Astrocyte (in vitro differentiated cells and primary cell): ENCODE results near the gene SPDEF. TPM values are rescaled to one million over a fixed set of nuclear protein-coding genes. Genes with fewer than 3 reads are reported as not detected.

Experiments used
- DNase-seq: peaks from one replicate; pipeline ENCODE4 v3.0.0-alpha.2; 2010; ENCODE audit warnings: low read depth
- FAIRE-seq: peaks from 2 replicates; lab custom pipeline; 2011; peaks lifted over from hg19 to GRCh38; lab: Jason Lieb, UNC
- H2AFZ ChIP-seq: 2 replicates; pipeline ENCODE4 v1.6.0; 2012; ENCODE audit warnings: low read depth, low read length, inconsistent platforms
- H3K27ac ChIP-seq: 2 replicates; pipeline ENCODE4 v1.5.1; 2011; ENCODE audit warnings: low read depth, low read length, inconsistent platforms
- H3K27me3 ChIP-seq: 2 replicates; pipeline ENCODE4 v1.6.0; 2011; ENCODE audit warnings: low read length, inconsistent platforms; ENCODE audit not compliant: insufficient read depth
- H3K36me3 ChIP-seq: 2 replicates; pipeline ENCODE4 v1.5.1; 2011; ENCODE audit warnings: low read length, inconsistent platforms; ENCODE audit not compliant: insufficient read depth
- H3K4me1 ChIP-seq: 2 replicates; pipeline ENCODE4 v1.5.1; 2011; ENCODE audit warnings: low read length, inconsistent platforms; ENCODE audit not compliant: insufficient read depth
- H3K4me2 ChIP-seq: 2 replicates; pipeline ENCODE4 v1.6.0; 2012; ENCODE audit warnings: low read length, inconsistent platforms
- H3K4me3 ChIP-seq: 2 replicates; pipeline ENCODE4 v1.5.1; 2011; ENCODE audit warnings: low read depth, mild to moderate bottlenecking, low read length, inconsistent platforms; ENCODE audit not compliant: insufficient read depth
- H3K79me2 ChIP-seq: 2 replicates; pipeline ENCODE4 v1.6.0; 2012; ENCODE audit warnings: mild to moderate bottlenecking, low read length, inconsistent platforms; ENCODE audit not compliant: insufficient read depth
- H3K9ac ChIP-seq: 2 replicates; pipeline ENCODE4 v1.6.0; 2012; ENCODE audit warnings: mild to moderate bottlenecking, low read length, inconsistent platforms
- H3K9me3 ChIP-seq: 2 replicates; pipeline ENCODE4 v1.5.1; 2012; ENCODE audit warnings: low read depth, mild to moderate bottlenecking, low read length, inconsistent platforms; ENCODE audit not compliant: insufficient read depth
- H4K20me1 ChIP-seq: 2 replicates; pipeline ENCODE4 v1.6.0; 2012; ENCODE audit warnings: low read length, inconsistent platforms; ENCODE audit not compliant: insufficient read depth
- H3K27ac Mint-ChIP-seq: one replicate; pipeline ENCODE4 v1.8.0; 2021; ENCODE audit warnings: mild to moderate bottlenecking, mixed read lengths; ENCODE audit not compliant: unreplicated experiment
- H3K27me3 Mint-ChIP-seq: one replicate; pipeline ENCODE4 v1.8.0; 2021; ENCODE audit warnings: low read depth, mixed read lengths; ENCODE audit not compliant: unreplicated experiment
- H3K36me3 Mint-ChIP-seq: one replicate; pipeline ENCODE4 v1.8.0; 2021; ENCODE audit warnings: low read depth, mixed read lengths; ENCODE audit not compliant: unreplicated experiment
- H3K4me1 Mint-ChIP-seq: one replicate; pipeline ENCODE4 v1.8.0; 2021; ENCODE audit warnings: low read depth, mixed read lengths; ENCODE audit not compliant: unreplicated experiment
- H3K4me3 Mint-ChIP-seq: one replicate; pipeline ENCODE4 v1.8.0; 2021; ENCODE audit warnings: mild to moderate bottlenecking, moderate library complexity, mixed read lengths; ENCODE audit not compliant: unreplicated experiment
- H3K9me3 Mint-ChIP-seq: one replicate; pipeline ENCODE4 v1.8.0; 2021; ENCODE audit warnings: mild to moderate bottlenecking, mixed read lengths; ENCODE audit not compliant: unreplicated experiment
- EZH2 ChIP-seq: IDR thresholded peaks from 2 replicates; pipeline ENCODE4 v1.6.1; 2012; ENCODE audit warnings: mild to moderate bottlenecking, low read length, inconsistent platforms; ENCODE audit not compliant: insufficient read depth
- total RNA-seq: library from RNA; stranded (reverse); gene quantifications from 2 replicates; pipeline ENCODE4 v1.2.1, GENCODE V29; 2021
- TF ChIP-seq, protein P1 (sequence below): IDR thresholded peaks from 2 replicates; pipeline ENCODE4 v1.5.1; 2011; ENCODE audit warnings: low read depth, mild to moderate bottlenecking, inconsistent platforms, low read length, moderate library complexity; ENCODE audit not compliant: insufficient read depth

Gene SPDEF
- total RNA-seq, 1 donor from 2014 or later: 0.16 TPM

DNA sequence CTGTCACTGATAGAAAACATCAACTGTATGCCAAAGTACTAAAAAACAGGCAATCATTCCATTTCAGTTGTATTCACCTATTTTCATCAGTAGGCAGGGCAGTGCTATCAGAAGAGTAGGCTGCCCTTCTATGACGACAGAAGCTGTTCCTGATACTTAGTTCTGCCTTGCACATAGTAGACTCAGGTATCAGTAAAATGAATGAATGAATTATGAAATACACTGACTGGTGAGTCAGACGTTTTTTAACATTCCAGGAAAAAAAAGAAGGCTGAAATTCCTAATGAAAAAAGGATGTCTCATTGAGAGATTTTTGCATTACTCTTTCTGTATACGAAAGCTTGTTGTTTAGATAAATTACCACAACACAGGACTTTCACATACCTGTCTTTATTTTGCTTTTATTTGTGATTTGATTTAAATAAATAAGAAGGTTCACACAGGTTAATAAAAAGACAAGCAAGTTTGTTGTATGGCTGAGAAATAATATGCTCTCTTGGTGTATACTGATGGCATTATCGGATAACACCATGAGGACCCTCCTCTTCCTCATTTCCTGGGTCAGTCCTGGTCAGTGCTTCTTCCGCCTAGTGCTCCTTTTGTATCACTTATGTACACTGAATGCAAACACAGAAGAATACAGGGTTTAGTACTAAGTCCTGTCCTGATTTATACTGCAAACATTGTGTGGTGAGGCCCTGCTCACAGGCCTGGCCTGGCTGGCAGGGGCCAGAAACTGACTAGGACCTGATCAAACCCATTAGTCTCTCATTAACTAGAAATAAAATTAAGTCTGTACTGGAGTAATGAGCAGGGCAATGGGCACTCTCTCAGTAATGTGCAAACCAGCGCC lies 39.4 kb upstream of the SPDEF start:
- Histone ChIP-seq H3K36me3 (no peaks in the 10 kb centered on the region), H3K9me3 (no peaks in the 10 kb centered on the region), H3K27me3 (no peaks in the 10 kb centered on the region), H3K4me3 (no peak overlapping the region), H3K79me2 (peaks cover 41% of the 10 kb centered on the region), H3K27ac (no peak overlapping the region), H3K9ac (no peak overlapping the region), H2AFZ (no peak overlapping the region), H3K4me2 (no peak overlapping the region), H4K20me1 (peaks cover 91% of the 10 kb centered on the region), H3K4me1 (no peaks in the 10 kb centered on the region)
- no peak overlapping the region for H3K27ac Mint-ChIP-seq
- H3K27me3 Mint-ChIP-seq: no peaks in the 10 kb centered on the region
- peaks cover 6% of the 10 kb centered on the region for H3K36me3 Mint-ChIP-seq
- no peak overlapping the region for H3K4me3 Mint-ChIP-seq
- FAIRE-seq (no peak), DNase-seq (peak; percentile 39)
- no peaks in the 10 kb centered on the region for H3K9me3 Mint-ChIP-seq
- peaks cover 6% of the 10 kb centered on the region for H3K4me1 Mint-ChIP-seq
- TF ChIP-seq EZH2: no peak
- TF ChIP-seq, protein P1, sequence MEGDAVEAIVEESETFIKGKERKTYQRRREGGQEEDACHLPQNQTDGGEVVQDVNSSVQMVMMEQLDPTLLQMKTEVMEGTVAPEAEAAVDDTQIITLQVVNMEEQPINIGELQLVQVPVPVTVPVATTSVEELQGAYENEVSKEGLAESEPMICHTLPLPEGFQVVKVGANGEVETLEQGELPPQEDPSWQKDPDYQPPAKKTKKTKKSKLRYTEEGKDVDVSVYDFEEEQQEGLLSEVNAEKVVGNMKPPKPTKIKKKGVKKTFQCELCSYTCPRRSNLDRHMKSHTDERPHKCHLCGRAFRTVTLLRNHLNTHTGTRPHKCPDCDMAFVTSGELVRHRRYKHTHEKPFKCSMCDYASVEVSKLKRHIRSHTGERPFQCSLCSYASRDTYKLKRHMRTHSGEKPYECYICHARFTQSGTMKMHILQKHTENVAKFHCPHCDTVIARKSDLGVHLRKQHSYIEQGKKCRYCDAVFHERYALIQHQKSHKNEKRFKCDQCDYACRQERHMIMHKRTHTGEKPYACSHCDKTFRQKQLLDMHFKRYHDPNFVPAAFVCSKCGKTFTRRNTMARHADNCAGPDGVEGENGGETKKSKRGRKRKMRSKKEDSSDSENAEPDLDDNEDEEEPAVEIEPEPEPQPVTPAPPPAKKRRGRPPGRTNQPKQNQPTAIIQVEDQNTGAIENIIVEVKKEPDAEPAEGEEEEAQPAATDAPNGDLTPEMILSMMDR: no peak

DNA sequence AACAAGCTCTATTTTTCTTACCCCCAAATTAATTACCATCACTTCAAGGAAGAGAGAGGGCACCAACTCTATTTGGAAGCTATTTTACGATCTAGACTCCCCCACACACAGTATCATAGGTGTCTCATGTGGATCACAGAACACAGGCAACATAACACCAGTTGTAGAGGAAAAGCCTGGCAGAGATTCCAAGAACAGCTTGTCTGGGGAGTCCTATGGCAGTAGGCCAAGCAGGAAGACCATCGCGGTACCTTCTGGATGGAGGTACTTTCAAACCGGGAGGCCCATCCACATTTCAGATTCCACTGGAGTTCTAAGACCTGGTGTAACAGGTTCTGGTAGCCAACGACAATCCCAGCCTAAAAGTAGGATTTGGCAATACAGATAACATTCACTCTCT lies 37.6 kb upstream of the SPDEF start:
- Histone ChIP-seq H3K9me3 (no peaks in the 10 kb centered on the region), H3K4me1 (no peaks in the 10 kb centered on the region), H3K4me2 (no peak overlapping the region), H2AFZ (no peak overlapping the region), H3K36me3 (no peaks in the 10 kb centered on the region), H3K79me2 (peaks cover 32% of the 10 kb centered on the region), H3K27ac (no peak overlapping the region), H3K9ac (no peak overlapping the region), H3K4me3 (no peak overlapping the region), H4K20me1 (peaks cover 87% of the 10 kb centered on the region), H3K27me3 (no peaks in the 10 kb centered on the region)
- TF ChIP-seq, protein P1: no peak
- TF ChIP-seq EZH2: no peak
- peaks cover 8% of the 10 kb centered on the region for H3K36me3 Mint-ChIP-seq
- H3K4me3 Mint-ChIP-seq: no peak overlapping the region
- peaks cover 12% of the 10 kb centered on the region for H3K4me1 Mint-ChIP-seq
- no peak overlapping the region for H3K27ac Mint-ChIP-seq
- no peaks in the 10 kb centered on the region for H3K9me3 Mint-ChIP-seq
- DNase-seq (no peak), FAIRE-seq (no peak)
- H3K27me3 Mint-ChIP-seq: no peaks in the 10 kb centered on the region
